Panc1 (cell line): ENCODE results near the gene NEK2. TPM values are rescaled to one million over a fixed set of nuclear protein-coding genes. Genes with fewer than 3 reads are reported as not detected.

Experiments
- ATAC-seq: fragments of 200-7000 bp; cut with Tn5 transposase; 2 replicates; pipeline ENCODE4 v1.9.1; 2020; ENCODE audit warnings: mild to moderate bottlenecking, moderate library complexity
- BruUV-seq: library from RNA; stranded (reverse); fragments of 400-500 nt; replicated peaks from 2 replicates; lab custom pipeline; 2021; lab: Mats Ljungman, UMichigan
- CTCF ChIA-PET: fragments of 300-600 bp; sonication (Branson Sonifier 250); formaldehyde crosslinking; loops from one replicate; lab custom pipeline; 2022; ENCODE audit warnings: antibody characterized with exemption; lab: Charles Lee
- POLR2A ChIA-PET: fragments of 300-600 bp; sonication (Branson Sonifier 250); formaldehyde crosslinking; loops from one replicate; lab custom pipeline; 2022; ENCODE audit warnings: antibody characterized with exemption; lab: Charles Lee
- DNase-seq: peaks from one replicate; pipeline ENCODE4 v3.0.0-alpha.2; 2010; ENCODE audit warnings: low read depth, low spot score
- H3K27ac ChIP-seq: 2 replicates; pipeline ENCODE4 v1.5.1; 2011; ENCODE audit warnings: mild to moderate bottlenecking, low read length, inconsistent platforms
- H3K27me3 ChIP-seq: fragments of 200-500 bp; sonication (Bioruptor generic); 2 replicates; pipeline ENCODE4 v1.6.0; 2014; ENCODE audit warnings: low read length, inconsistent platforms; ENCODE audit not compliant: control insufficient read depth, insufficient read depth
- H3K36me3 ChIP-seq: fragments of 200-500 bp; sonication (Bioruptor generic); 2 replicates; pipeline ENCODE4 v1.5.1; 2014; ENCODE audit warnings: inconsistent platforms, mild to moderate bottlenecking, low read length, moderate library complexity; ENCODE audit not compliant: control insufficient read depth, insufficient read depth
- H3K4me1 ChIP-seq: 2 replicates; pipeline ENCODE4 v1.5.1; 2011; ENCODE audit warnings: inconsistent platforms, mild to moderate bottlenecking, low read length, moderate library complexity; ENCODE audit not compliant: control insufficient read depth, insufficient read depth
- H3K4me3 ChIP-seq, 2 experiments: 2 replicates each; pipeline ENCODE4 v1.5.1; 2011 to 2012; ENCODE audit warnings: low read depth in 2 of 2, low read length in 2 of 2, mild to moderate bottlenecking in 2 of 2, inconsistent platforms in 1 of 2, moderate library complexity in 1 of 2
- H3K9me3 ChIP-seq: fragments of 200-500 bp; sonication (Bioruptor generic); 2 replicates; pipeline ENCODE4 v1.5.1; 2014; ENCODE audit warnings: low read depth, mild to moderate bottlenecking, inconsistent platforms, low read length, moderate library complexity; ENCODE audit not compliant: control insufficient read depth, insufficient read depth
- POLR2AphosphoS5 ChIP-seq: IDR thresholded peaks from 2 replicates; pipeline ENCODE4 v1.6.1; 2012; ENCODE audit warnings: mild to moderate bottlenecking, low read depth, low read length, moderate library complexity
- SIN3A ChIP-seq: IDR thresholded peaks from 2 replicates; pipeline ENCODE4 v1.6.1; 2012; ENCODE audit warnings: low read depth, mild to moderate bottlenecking, low read length, moderate library complexity, borderline replicate concordance; ENCODE audit not compliant: insufficient read depth
- TCF7L2 ChIP-seq: IDR thresholded peaks from 2 replicates; pipeline ENCODE4 v1.6.1; 2011; ENCODE audit warnings: mild to moderate bottlenecking, low read depth, low read length, inconsistent platforms
- in situ Hi-C: cut with HindIII; loops from 2 replicates; pipeline ENCODE4 v1.10.0; 2016; ENCODE audit warnings: low sequenced_read_pairs, low pct_unique_long_range_greater_than_20kb
- intact Hi-C: fragments of 100-400 bp; cut with micrococcal nuclease; formaldehyde crosslinking; loops from one replicate; pipeline ENCODE4 v1.10.0; 2022; ENCODE audit not compliant: unreplicated experiment
- total RNA-seq: library from RNA; stranded (reverse); gene quantifications from one replicate; pipeline ENCODE4 v1.2.1, GENCODE V29; 2021; ENCODE audit not compliant: unreplicated experiment
- TF ChIP-seq, protein P1 (sequence below): fragments of 450-650 bp; IDR thresholded peaks from 2 replicates; pipeline ENCODE4 v1.5.1; 2017; ENCODE audit warnings: mild to moderate bottlenecking
- TF ChIP-seq, protein P2 (sequence below), 2 experiments: IDR thresholded peaks; 2 replicates each; pipeline ENCODE4 v1.6.1; 2011 to 2012; ENCODE audit warnings: low read depth in 2 of 2, control low read depth in 1 of 2, low read length in 1 of 2, mild to moderate bottlenecking in 1 of 2, moderate library complexity in 1 of 2; ENCODE audit not compliant: insufficient read depth in 1 of 2

NEK2 gene
- total RNA-seq, 1 experiment from 2014 or later, result 34.4 TPM

DNA sequence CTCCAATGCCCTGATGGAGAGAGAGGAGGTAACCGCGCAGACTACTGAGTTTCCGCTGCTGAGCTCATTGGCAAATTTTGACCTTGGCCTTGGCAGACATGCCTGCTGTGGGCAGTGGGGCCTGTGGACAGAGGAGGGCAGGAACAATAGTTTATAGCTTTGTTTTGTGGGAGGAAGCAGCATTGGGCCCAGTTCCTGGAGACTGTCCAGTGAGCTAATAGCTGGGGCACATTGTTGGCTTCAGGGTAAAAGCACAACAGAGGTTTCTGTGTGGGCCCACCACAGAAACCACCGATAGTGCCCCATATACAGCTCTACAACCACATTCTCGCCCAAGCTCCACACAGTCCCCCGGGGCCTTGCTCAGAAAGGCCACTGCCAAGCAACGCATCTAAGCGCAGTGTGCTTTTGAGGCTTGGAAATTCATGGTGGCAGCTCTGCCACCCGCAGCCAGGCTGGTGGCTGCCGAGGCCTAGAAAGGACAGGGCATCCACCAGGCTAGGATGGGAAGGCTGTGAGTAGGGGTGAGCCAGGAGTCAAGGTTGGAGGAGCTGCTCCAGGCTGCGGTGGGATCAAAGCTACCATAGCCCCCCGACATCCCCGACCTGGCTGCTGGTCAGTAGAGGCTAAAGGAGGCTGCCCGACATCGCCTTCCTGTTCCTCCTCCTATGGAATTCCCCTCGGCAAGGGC lies 43.2 kb downstream of the NEK2 start:
- POLR2A ChIA-PET, result interaction anchor here (0.5 to 1.3 kb wide), 2 partner anchors 11 to 122 kb away, joined by 3 read pairs; no protein-coding TSS in a partner anchor
- 0 out of 2 replicates have a peak, but pooled peaks have one; percentile 11 for ATAC-seq
- BruUV-seq, result no TSS peak
- CTCF ChIA-PET, result interaction anchor here (0.5 to 0.6 kb wide), 4 partner anchors 10 to 389 kb away, joined by 3 to 5 read pairs (median 3); no protein-coding TSS in a partner anchor
- in situ Hi-C loops (no loop called here), intact Hi-C loops (no loop called here)
- peak overlapping the region; percentile 54 for H3K27ac ChIP-seq
- H3K9me3 ChIP-seq, result no peaks in the 10 kb centered on the region
- H3K27me3 ChIP-seq, result no peaks in the 10 kb centered on the region
- TF ChIP-seq, protein P1, sequence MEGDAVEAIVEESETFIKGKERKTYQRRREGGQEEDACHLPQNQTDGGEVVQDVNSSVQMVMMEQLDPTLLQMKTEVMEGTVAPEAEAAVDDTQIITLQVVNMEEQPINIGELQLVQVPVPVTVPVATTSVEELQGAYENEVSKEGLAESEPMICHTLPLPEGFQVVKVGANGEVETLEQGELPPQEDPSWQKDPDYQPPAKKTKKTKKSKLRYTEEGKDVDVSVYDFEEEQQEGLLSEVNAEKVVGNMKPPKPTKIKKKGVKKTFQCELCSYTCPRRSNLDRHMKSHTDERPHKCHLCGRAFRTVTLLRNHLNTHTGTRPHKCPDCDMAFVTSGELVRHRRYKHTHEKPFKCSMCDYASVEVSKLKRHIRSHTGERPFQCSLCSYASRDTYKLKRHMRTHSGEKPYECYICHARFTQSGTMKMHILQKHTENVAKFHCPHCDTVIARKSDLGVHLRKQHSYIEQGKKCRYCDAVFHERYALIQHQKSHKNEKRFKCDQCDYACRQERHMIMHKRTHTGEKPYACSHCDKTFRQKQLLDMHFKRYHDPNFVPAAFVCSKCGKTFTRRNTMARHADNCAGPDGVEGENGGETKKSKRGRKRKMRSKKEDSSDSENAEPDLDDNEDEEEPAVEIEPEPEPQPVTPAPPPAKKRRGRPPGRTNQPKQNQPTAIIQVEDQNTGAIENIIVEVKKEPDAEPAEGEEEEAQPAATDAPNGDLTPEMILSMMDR, result no peak
- TF ChIP-seq SIN3A, result no peak
- no peak for TF ChIP-seq POLR2AphosphoS5
- TF ChIP-seq, protein P2, sequence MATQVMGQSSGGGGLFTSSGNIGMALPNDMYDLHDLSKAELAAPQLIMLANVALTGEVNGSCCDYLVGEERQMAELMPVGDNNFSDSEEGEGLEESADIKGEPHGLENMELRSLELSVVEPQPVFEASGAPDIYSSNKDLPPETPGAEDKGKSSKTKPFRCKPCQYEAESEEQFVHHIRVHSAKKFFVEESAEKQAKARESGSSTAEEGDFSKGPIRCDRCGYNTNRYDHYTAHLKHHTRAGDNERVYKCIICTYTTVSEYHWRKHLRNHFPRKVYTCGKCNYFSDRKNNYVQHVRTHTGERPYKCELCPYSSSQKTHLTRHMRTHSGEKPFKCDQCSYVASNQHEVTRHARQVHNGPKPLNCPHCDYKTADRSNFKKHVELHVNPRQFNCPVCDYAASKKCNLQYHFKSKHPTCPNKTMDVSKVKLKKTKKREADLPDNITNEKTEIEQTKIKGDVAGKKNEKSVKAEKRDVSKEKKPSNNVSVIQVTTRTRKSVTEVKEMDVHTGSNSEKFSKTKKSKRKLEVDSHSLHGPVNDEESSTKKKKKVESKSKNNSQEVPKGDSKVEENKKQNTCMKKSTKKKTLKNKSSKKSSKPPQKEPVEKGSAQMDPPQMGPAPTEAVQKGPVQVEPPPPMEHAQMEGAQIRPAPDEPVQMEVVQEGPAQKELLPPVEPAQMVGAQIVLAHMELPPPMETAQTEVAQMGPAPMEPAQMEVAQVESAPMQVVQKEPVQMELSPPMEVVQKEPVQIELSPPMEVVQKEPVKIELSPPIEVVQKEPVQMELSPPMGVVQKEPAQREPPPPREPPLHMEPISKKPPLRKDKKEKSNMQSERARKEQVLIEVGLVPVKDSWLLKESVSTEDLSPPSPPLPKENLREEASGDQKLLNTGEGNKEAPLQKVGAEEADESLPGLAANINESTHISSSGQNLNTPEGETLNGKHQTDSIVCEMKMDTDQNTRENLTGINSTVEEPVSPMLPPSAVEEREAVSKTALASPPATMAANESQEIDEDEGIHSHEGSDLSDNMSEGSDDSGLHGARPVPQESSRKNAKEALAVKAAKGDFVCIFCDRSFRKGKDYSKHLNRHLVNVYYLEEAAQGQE (IDR thresholded peaks at IDR 0.05; ENCODE audit: insufficient read depth in 1 of 2, low read depth in 2 of 2, low read length in 1 of 2), result no peak
- no peak for DNase-seq
- H3K36me3 ChIP-seq, result no peaks in the 10 kb centered on the region
- peaks cover 18% of the 10 kb centered on the region; the same call in 1 of the 2 replicates for H3K4me1 ChIP-seq
- H3K4me3 ChIP-seq, result no peak overlapping the region

DNA sequence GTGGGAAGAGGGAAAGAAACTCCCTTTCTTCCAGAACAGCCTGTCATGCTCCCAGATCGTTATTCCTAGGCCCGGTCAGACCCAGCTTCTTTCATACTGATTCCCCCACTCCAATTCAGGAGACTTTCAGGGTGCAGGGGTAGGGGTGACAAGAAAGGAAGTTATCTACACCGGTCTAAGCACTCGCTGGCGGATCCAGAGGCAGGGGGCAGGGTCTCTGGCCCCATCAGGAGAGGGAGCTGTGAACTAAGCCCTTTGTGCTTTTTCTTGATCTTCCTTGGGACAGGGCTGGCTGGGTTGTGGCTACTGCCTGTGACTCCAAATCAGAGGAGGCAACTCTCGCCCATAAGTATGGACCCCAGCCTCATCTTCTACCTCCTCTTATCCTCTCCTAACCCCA lies 44.3 kb downstream of the NEK2 start:
- H3K4me1 ChIP-seq, result peaks cover 18% of the 10 kb centered on the region; the same call in 1 of the 2 replicates
- TF ChIP-seq TCF7L2 (no peak), SIN3A (no peak), POLR2AphosphoS5 (no peak)
- TF ChIP-seq, protein P2 (IDR thresholded peaks at IDR 0.05; ENCODE audit: insufficient read depth in 1 of 2, low read depth in 2 of 2, low read length in 1 of 2), result no peak
- TF ChIP-seq, protein P1, result no peak
- no peak overlapping the region for H3K4me3 ChIP-seq
- H3K27ac ChIP-seq, result peak overlapping the region; percentile 25; the same call in 1 of the 2 replicates
- in situ Hi-C loops, result no loop called here
- ChIA-PET POLR2A (no interaction called here), CTCF (no interaction called here)
- H3K36me3 ChIP-seq, result no peaks in the 10 kb centered on the region
- no peak for ATAC-seq
- H3K27me3 ChIP-seq, result no peaks in the 10 kb centered on the region
- BruUV-seq, result no TSS peak
- DNase-seq, result no peak
- intact Hi-C loops, result no loop called here
- H3K9me3 ChIP-seq, result no peaks in the 10 kb centered on the region
